ENCODE results near the gene PEX12.

PEX12 gene

DNA sequence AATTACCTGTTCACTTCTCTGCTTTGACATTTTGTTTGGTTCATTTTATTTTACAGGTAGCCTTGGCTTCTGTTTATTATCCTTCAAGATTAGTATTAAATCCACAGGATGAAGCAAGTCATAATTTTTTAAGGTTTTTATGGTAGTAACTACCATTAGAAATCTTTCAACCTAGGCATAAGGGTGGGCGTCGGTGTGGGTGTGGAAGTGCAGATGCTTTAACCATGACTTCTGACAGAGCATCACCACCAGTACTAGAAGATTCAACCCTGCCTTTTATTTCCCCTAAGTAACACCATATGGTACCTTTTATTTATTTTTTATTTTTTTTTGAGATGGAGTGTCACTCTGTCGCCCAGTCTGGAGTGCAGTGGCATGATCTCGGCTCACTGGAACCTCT, 31.5 kb upstream of the PEX12 start:
- TF ChIP-seq SPI1 (IDR thresholded peaks at IDR 0.05; ENCODE audit: borderline replicate concordance, low read depth): no peak
- no peak overlapping the region for H3K27ac ChIP-seq (replicated peaks)
- H3K27me3 ChIP-seq (ENCODE audit: insufficient read depth, poor library complexity, severe bottlenecking): no peaks in the 10 kb centered on the region
- no peak overlapping the region for H3K4me3 ChIP-seq (replicated peaks; ENCODE audit: insufficient read depth, low read length)
- DNase-seq (ENCODE audit: low read depth in 1 of 2, low spot score in 1 of 2): no peak

DNA sequence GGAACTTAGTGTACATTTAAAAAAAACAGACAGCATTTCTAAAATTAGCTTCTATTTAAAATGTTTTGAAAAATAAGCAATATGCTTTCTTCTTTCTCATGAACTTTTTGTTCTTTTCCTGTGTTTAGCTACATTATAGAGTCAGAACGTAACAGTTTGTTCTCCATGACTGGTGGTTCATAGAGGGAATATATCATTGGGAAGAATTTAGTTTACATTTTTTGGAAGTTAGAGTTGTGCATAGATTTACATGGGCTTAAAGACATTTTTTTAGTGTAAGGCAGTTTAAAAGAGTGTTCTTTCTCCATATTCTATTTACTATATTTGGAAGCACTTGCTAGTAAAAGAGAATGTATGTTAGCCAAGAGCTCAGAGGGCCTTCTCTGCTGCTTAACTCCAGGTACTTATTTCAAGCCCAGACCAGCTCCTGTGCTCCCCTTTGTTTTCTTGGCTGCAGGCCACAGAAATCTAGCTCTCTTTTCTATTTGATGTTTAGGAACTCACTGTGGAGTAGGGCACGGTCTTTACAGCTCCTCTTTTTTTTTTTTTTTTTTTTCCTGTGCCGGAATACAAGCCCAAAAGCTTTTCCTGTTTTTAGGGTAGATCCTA, 29.0 kb upstream of the PEX12 start:
- DNase-seq (ENCODE audit: low read depth in 1 of 2, low spot score in 1 of 2): no peak
- no peak overlapping the region for H3K27ac ChIP-seq (replicated peaks)
- TF ChIP-seq SPI1 (IDR thresholded peaks at IDR 0.05; ENCODE audit: borderline replicate concordance, low read depth) (no peak), GABPA (IDR thresholded peaks at IDR 0.05; ENCODE audit: low read depth) (no peak), POLR2AphosphoS5 (IDR thresholded peaks at IDR 0.05; ENCODE audit: low read depth) (no peak)
- TF ChIP-seq, protein P1, sequence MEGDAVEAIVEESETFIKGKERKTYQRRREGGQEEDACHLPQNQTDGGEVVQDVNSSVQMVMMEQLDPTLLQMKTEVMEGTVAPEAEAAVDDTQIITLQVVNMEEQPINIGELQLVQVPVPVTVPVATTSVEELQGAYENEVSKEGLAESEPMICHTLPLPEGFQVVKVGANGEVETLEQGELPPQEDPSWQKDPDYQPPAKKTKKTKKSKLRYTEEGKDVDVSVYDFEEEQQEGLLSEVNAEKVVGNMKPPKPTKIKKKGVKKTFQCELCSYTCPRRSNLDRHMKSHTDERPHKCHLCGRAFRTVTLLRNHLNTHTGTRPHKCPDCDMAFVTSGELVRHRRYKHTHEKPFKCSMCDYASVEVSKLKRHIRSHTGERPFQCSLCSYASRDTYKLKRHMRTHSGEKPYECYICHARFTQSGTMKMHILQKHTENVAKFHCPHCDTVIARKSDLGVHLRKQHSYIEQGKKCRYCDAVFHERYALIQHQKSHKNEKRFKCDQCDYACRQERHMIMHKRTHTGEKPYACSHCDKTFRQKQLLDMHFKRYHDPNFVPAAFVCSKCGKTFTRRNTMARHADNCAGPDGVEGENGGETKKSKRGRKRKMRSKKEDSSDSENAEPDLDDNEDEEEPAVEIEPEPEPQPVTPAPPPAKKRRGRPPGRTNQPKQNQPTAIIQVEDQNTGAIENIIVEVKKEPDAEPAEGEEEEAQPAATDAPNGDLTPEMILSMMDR (IDR thresholded peaks at IDR 0.05; ENCODE audit: insufficient read depth, low read length): no peak
- no peaks in the 10 kb centered on the region for H3K27me3 ChIP-seq (ENCODE audit: insufficient read depth, poor library complexity, severe bottlenecking)
- H3K4me3 ChIP-seq (replicated peaks; ENCODE audit: insufficient read depth, low read length): no peak overlapping the region

DNA sequence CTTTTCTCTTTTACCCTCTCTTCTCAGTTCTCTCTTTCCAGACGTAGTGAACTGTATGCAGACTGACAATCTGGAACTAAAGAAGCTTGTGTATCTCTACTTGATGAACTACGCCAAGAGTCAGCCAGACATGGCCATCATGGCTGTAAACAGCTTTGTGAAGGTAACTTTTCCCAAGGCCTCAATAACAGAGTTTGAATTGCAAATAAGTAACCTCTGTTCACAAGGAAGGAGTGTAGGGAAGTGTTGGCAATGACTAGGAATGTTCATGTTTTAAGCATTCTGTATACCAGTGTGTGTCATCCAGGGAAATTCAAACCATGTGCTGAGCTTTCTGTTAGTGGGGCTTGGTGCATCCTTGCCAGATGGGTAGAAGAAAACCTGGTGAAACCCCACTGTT, 27.3 kb upstream of the PEX12 start:
- TF ChIP-seq, protein P1 (IDR thresholded peaks at IDR 0.05; ENCODE audit: insufficient read depth, low read length): no peak
- TF ChIP-seq GABPA (IDR thresholded peaks at IDR 0.05; ENCODE audit: low read depth) (no peak), SPI1 (IDR thresholded peaks at IDR 0.05; ENCODE audit: borderline replicate concordance, low read depth) (no peak)
- no peak overlapping the region for H3K4me3 ChIP-seq (replicated peaks; ENCODE audit: insufficient read depth, low read length)
- H3K27me3 ChIP-seq (ENCODE audit: insufficient read depth, poor library complexity, severe bottlenecking): no peaks in the 10 kb centered on the region
- no peak for DNase-seq (ENCODE audit: low read depth in 1 of 2, low spot score in 1 of 2)
- H3K27ac ChIP-seq (replicated peaks): no peak overlapping the region

DNA sequence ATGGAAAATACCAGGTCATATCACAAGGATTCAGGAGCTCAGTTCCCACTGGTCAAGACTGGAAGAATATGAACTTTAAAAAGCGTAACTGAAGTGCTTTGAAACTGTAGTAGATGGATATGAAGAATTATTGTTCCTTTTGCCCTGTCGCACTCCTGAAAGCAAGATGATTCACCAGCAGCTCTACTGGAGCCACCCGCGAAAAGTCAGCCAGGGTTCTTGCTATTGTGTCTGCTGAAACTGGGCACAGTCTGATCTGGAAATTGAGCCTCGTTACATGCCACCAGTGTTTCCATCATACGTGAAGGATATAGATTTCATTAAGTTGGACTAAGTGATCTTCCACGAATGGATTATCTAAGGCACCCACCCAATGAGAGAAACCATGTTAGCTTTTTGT, 25.3 kb upstream of the PEX12 start:
- TF ChIP-seq GABPA (IDR thresholded peaks at IDR 0.05; ENCODE audit: low read depth) (no peak), POLR2AphosphoS5 (IDR thresholded peaks at IDR 0.05; ENCODE audit: low read depth) (no peak), SPI1 (IDR thresholded peaks at IDR 0.05; ENCODE audit: borderline replicate concordance, low read depth) (no peak)
- TF ChIP-seq, protein P1 (IDR thresholded peaks at IDR 0.05; ENCODE audit: insufficient read depth, low read length): no peak
- TF ChIP-seq, protein P2, sequence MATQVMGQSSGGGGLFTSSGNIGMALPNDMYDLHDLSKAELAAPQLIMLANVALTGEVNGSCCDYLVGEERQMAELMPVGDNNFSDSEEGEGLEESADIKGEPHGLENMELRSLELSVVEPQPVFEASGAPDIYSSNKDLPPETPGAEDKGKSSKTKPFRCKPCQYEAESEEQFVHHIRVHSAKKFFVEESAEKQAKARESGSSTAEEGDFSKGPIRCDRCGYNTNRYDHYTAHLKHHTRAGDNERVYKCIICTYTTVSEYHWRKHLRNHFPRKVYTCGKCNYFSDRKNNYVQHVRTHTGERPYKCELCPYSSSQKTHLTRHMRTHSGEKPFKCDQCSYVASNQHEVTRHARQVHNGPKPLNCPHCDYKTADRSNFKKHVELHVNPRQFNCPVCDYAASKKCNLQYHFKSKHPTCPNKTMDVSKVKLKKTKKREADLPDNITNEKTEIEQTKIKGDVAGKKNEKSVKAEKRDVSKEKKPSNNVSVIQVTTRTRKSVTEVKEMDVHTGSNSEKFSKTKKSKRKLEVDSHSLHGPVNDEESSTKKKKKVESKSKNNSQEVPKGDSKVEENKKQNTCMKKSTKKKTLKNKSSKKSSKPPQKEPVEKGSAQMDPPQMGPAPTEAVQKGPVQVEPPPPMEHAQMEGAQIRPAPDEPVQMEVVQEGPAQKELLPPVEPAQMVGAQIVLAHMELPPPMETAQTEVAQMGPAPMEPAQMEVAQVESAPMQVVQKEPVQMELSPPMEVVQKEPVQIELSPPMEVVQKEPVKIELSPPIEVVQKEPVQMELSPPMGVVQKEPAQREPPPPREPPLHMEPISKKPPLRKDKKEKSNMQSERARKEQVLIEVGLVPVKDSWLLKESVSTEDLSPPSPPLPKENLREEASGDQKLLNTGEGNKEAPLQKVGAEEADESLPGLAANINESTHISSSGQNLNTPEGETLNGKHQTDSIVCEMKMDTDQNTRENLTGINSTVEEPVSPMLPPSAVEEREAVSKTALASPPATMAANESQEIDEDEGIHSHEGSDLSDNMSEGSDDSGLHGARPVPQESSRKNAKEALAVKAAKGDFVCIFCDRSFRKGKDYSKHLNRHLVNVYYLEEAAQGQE (IDR thresholded peaks at IDR 0.05; ENCODE audit: insufficient replicate concordance, low read depth): no peak
- no peak for DNase-seq (ENCODE audit: low read depth in 1 of 2, low spot score in 1 of 2)
- Histone ChIP-seq H3K4me3 (replicated peaks; ENCODE audit: insufficient read depth, low read length) (no peak overlapping the region), H3K27me3 (ENCODE audit: insufficient read depth, poor library complexity, severe bottlenecking) (no peaks in the 10 kb centered on the region), H3K27ac (replicated peaks) (no peak overlapping the region)

DNA sequence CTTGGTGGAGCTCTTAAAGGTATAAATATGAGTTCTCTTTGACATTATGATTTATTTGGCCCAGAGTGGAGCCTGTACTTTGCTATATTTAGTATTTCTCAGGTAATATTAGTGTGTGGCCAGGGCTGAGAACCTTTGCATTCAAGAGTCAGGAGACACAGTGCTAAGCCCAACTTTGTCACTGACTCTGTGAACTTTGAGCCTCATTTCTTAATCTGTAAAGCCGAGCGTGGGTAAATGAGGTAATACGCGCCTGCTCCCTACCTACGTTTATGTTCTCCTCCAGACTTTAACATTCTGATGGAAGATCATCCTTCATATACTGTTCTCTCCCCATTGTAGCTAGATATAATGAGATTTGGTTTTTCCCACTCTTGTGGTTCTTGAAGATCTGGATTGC, 19.2 kb upstream of the PEX12 start:
- Histone ChIP-seq H3K4me3 (replicated peaks; ENCODE audit: insufficient read depth, low read length) (no peak overlapping the region), H3K27me3 (ENCODE audit: insufficient read depth, poor library complexity, severe bottlenecking) (no peaks in the 10 kb centered on the region), H3K27ac (replicated peaks) (no peak overlapping the region)
- TF ChIP-seq SPI1 (IDR thresholded peaks at IDR 0.05; ENCODE audit: borderline replicate concordance, low read depth) (no peak), GABPA (IDR thresholded peaks at IDR 0.05; ENCODE audit: low read depth) (no peak), POLR2AphosphoS5 (IDR thresholded peaks at IDR 0.05; ENCODE audit: low read depth) (no peak)
- TF ChIP-seq, protein P2 (IDR thresholded peaks at IDR 0.05; ENCODE audit: insufficient replicate concordance, low read depth): no peak
- DNase-seq (ENCODE audit: low read depth in 1 of 2, low spot score in 1 of 2): no peak
